AG10803 (cell line): ENCODE results near the gene CANT1.
"Not testable (repeated sequence)": the region's sequence is repeated elsewhere in the genome, so short reads cannot be mapped to it uniquely, and the experiment has no call there.

Source experiments
- DNase-seq: peaks from one replicate; pipeline ENCODE4 v3.0.0; 2010; ENCODE audit warnings: low read depth
- H3K4me3 ChIP-seq: 2 replicates; pipeline ENCODE4 v1.5.1; 2011; ENCODE audit warnings: mild to moderate bottlenecking, low read length, control low read depth
- CTCF ChIP-seq: conservative IDR thresholded peaks from 2 replicates; pipeline ENCODE4 v1.5.1; 2011; ENCODE audit warnings: mild to moderate bottlenecking, low read length, control low read depth, inconsistent platforms

CANT1 gene

DNA sequence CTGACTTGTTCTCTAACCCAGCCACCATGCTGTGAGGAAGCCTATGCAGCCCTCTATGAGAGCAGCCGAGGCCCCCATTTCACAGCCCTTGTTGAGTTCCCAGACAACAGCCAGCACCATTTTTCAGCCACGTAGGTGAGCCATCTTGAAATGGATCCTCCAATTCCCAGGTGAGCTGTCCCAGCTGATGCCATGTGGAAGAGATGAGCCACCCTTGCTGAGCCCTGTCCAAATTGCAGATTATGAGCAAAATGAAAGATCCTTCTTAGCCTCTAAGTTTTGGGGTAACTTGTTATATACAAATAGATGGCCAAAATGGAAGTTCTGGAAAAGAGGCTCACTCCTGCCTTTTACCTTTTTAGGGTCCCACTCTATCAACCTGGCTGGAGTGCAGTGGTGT is 58.7 kb downstream of the CANT1 start:
- TF ChIP-seq CTCF = no peak
- DNase-seq = no peak
- no peak overlapping the region for H3K4me3 ChIP-seq

GRCh38 chr17:78947235-78948149 is 62.1 kb downstream of the CANT1 start:
- H3K4me3 ChIP-seq = no peak overlapping the region
- DNase-seq = no peak
- TF ChIP-seq CTCF = no peak

DNA sequence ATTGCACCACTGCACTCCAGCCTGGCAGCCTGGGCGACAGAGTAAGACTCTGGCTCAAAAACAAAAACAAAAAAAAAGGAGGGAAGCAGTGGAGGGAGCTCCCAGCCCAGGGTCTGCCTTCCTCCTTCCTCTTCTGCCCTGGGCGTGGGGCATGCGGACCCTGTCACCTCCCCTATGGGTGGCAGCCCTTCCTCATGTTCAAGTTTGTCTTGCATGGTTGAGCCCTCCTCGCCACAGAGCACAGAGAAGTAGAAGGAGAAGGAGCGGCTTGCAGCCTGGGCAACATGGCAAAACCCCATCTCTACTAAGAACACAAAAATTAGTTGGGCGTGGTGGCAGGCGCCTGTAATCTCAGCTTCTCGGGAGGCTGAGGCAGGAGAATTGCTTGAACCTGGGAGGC is 62.9 kb downstream of the CANT1 start:
- H3K4me3 ChIP-seq = no peak overlapping the region
- DNase-seq = no peak
- TF ChIP-seq CTCF = no peak

DNA sequence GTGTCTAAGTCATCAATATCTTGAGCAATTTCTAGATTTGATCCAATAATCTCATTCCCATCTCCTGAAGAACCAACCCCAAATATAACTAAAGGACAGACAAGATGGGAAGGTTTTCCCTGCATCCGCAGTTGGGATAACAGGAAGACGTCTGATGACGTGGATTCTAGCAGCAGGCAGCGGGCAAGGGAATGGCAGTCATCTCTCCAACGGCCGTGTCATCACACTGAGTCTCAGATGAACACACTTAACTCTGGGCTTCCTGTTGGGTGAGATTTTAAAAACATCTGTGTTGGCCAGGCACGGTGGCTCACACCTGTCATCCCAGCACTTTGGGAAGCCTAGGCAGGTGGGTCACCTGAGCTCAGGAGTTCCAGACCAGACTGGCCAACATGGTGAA is 63.4 kb downstream of the CANT1 start:
- H3K4me3 ChIP-seq = no peak overlapping the region
- DNase-seq = no peak
- no peak for TF ChIP-seq CTCF

DNA sequence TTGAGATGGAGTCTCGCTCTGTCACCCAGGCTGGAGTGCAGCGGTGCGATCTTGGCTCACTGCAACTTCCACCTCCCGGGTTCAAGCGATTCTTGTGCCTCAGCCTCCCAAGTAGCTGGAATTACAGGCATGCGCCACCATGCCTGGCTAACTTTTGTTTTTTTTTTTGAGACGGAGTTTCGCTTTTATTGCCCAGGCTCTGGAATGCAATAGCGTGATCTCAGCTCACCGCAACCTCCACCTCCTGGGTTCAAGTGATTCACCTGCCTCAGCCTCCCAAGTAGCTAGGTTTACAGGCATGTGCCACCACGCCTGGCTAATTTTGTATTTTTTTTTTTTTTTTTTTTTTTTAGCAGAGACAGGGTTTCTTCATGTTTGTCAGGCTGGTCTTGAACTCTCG is 64.1 kb downstream of the CANT1 start:
- DNase-seq, H3K4me3 ChIP-seq: not testable (repeated sequence)

- no peak overlapping the region for H3K4me3 ChIP-seq
- no peak for TF ChIP-seq CTCF
- DNase-seq = no peak
Measured at GRCh38 chr17:78944956-78945355, 64.6 kb downstream of the CANT1 start.

DNA sequence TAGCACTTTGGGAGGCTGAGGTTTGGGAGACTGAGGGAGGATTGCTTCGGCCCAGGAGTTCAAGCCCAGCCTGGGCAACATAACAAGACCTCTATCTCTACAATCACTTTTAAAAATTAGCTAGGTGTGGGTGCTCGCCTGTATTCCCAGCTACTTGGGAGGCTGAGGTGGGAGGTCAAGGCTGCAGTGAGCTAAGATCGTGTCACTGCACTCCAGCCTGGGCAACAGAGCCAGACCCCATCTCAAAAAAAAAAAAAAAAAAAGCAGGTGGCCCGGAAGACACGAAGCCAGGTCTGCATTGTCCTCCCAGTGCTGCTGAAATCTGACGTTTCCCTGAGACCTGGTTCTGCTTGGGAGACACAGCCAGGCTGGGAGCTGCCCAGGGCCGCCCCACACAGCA is 65.5 kb downstream of the CANT1 start:
- TF ChIP-seq CTCF = no peak
- no peak for DNase-seq
- no peak overlapping the region for H3K4me3 ChIP-seq
